ENCODE results near the gene ARHGEF28.

Gene ARHGEF28

GRCh38 chr5:73902327-73903051 is 276.5 kb downstream of the ARHGEF28 start:
- Histone ChIP-seq H3K27me3 (ENCODE audit: insufficient read depth, low read length, poor library complexity) (no peaks in the 10 kb centered on the region), H3K27ac (ENCODE audit: low read depth, low read length) (no peak overlapping the region), H3K4me2 (ENCODE audit: low read length) (no peak overlapping the region), H2BK120ac (ENCODE audit: low read depth, low read length) (no peak overlapping the region), H3K9ac (ENCODE audit: low read length) (no peak overlapping the region), H3K4ac (ENCODE audit: low read depth, low read length) (no peak overlapping the region), H2BK5ac (ENCODE audit: low read length) (no peak overlapping the region), H3K4me3 (ENCODE audit: low read length) (no peak overlapping the region), H2BK15ac (replicated peaks; ENCODE audit: low read depth) (no peak overlapping the region), H3K79me2 (ENCODE audit: control insufficient read depth, insufficient read depth, low read length) (no peaks in the 10 kb centered on the region), H2AK5ac (ENCODE audit: low read length) (no peak overlapping the region), H4K8ac (ENCODE audit: low read depth, low read length) (no peak overlapping the region), H3K4me1 (ENCODE audit: control insufficient read depth, low read depth, low read length) (no peaks in the 10 kb centered on the region), H3K36me3 (ENCODE audit: control insufficient read depth, insufficient read depth, low read length) (no peaks in the 10 kb centered on the region), H3K79me1 (ENCODE audit: low read length) (no peaks in the 10 kb centered on the region), H3K18ac (ENCODE audit: low read length) (no peak overlapping the region), H3K56ac (ENCODE audit: low read length) (peak overlapping the region; percentile 17), H4K5ac (ENCODE audit: low read length) (no peak overlapping the region), H3K23ac (ENCODE audit: low read length) (no peak overlapping the region)
- WGBS (ENCODE audit: extremely low coverage, insufficient coverage, low lambda C conversion rate) = no CpG with 5 or more reads among the region's 10 CpGs
- DNase-seq = peak; percentile 63

DNA sequence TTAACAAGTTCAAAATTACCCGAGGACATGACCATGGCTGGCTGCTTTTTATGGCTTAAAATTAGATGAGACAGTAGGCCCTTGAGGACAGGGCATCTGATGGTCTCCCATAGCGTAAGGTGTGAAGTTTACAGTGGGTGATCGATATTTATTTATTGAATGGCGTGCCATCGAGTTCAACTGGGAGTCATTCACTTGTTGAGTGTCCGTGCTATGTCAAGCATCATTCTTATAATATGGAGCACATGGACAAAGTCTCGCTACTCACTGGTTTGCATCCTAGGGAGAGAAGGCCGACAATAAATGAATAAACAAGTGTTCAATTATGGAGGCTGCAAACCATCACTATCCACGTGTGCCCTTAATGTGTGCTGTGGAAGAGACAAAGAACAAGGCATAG is 277.2 kb downstream of the ARHGEF28 start:
- Histone ChIP-seq H3K27me3 (ENCODE audit: insufficient read depth, low read length, poor library complexity) (no peaks in the 10 kb centered on the region), H4K8ac (ENCODE audit: low read depth, low read length) (no peak overlapping the region), H3K23ac (ENCODE audit: low read length) (no peak overlapping the region), H3K4me1 (ENCODE audit: control insufficient read depth, low read depth, low read length) (no peaks in the 10 kb centered on the region), H2BK15ac (replicated peaks; ENCODE audit: low read depth) (no peak overlapping the region), H2AK5ac (ENCODE audit: low read length) (no peak overlapping the region), H3K56ac (ENCODE audit: low read length) (peak overlapping the region; percentile 17), H3K36me3 (ENCODE audit: control insufficient read depth, insufficient read depth, low read length) (no peaks in the 10 kb centered on the region), H3K79me1 (ENCODE audit: low read length) (no peaks in the 10 kb centered on the region), H2BK5ac (ENCODE audit: low read length) (no peak overlapping the region), H3K4me3 (ENCODE audit: low read length) (no peak overlapping the region), H4K5ac (ENCODE audit: low read length) (no peak overlapping the region), H3K4ac (ENCODE audit: low read depth, low read length) (no peak overlapping the region), H3K27ac (ENCODE audit: low read depth, low read length) (no peak overlapping the region), H2BK120ac (ENCODE audit: low read depth, low read length) (no peak overlapping the region), H3K9ac (ENCODE audit: low read length) (no peak overlapping the region), H3K4me2 (ENCODE audit: low read length) (no peak overlapping the region), H3K79me2 (ENCODE audit: control insufficient read depth, insufficient read depth, low read length) (no peaks in the 10 kb centered on the region), H3K18ac (ENCODE audit: low read length) (no peak overlapping the region)
- WGBS (ENCODE audit: extremely low coverage, insufficient coverage, low lambda C conversion rate) = no CpG with 5 or more reads among the region's 9 CpGs
- DNase-seq = no peak

DNA sequence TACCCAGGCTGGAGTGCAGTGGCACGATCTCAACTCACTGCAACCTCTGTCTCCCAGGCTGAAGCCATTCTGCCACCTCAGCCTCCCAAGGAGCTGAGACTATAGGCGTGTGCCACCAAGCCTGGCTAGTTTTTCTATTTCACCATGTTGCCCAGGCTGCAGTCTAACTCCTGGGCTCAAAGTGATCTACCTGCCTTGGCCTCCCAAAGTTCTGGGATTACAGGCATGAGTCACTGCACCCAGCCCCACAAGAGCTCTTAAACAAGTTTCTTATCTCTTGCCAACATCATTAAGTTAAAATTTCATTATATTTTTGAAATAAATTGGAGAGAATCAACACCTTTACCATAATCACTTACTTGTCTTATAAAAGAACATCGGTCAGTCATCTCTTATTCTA is 280.3 kb downstream of the ARHGEF28 start:
- Histone ChIP-seq H3K79me2 (ENCODE audit: control insufficient read depth, insufficient read depth, low read length) (no peaks in the 10 kb centered on the region), H3K27ac (ENCODE audit: low read depth, low read length) (no peak overlapping the region), H3K79me1 (ENCODE audit: low read length) (no peaks in the 10 kb centered on the region), H3K27me3 (ENCODE audit: insufficient read depth, low read length, poor library complexity) (no peaks in the 10 kb centered on the region), H2AK5ac (ENCODE audit: low read length) (no peak overlapping the region), H3K4me1 (ENCODE audit: control insufficient read depth, low read depth, low read length) (no peaks in the 10 kb centered on the region), H3K4ac (ENCODE audit: low read depth, low read length) (peak overlapping the region; percentile 71), H3K9ac (ENCODE audit: low read length) (no peak overlapping the region), H4K5ac (ENCODE audit: low read length) (no peak overlapping the region), H3K18ac (ENCODE audit: low read length) (no peak overlapping the region), H3K36me3 (ENCODE audit: control insufficient read depth, insufficient read depth, low read length) (no peaks in the 10 kb centered on the region), H3K4me3 (ENCODE audit: low read length) (no peak overlapping the region), H2BK15ac (replicated peaks; ENCODE audit: low read depth) (no peak overlapping the region), H2BK120ac (ENCODE audit: low read depth, low read length) (no peak overlapping the region), H3K23ac (ENCODE audit: low read length) (no peak overlapping the region), H4K8ac (ENCODE audit: low read depth, low read length) (no peak overlapping the region), H2BK5ac (ENCODE audit: low read length) (no peak overlapping the region), H3K56ac (ENCODE audit: low read length) (no peak overlapping the region), H3K4me2 (ENCODE audit: low read length) (no peak overlapping the region)
- WGBS (ENCODE audit: extremely low coverage, insufficient coverage, low lambda C conversion rate) = no CpG with 5 or more reads among the region's 3 CpGs
- DNase-seq = no peak

GRCh38 chr5:73907164-73907563 is 281.2 kb downstream of the ARHGEF28 start:
- no peaks in the 10 kb centered on the region for H3K79me2 ChIP-seq (ENCODE audit: control insufficient read depth, insufficient read depth, low read length)
- H3K23ac ChIP-seq (ENCODE audit: low read length) = no peak overlapping the region
- no peak overlapping the region for H3K18ac ChIP-seq (ENCODE audit: low read length)
- H3K4me2 ChIP-seq (ENCODE audit: low read length) = no peak overlapping the region
- H3K27ac ChIP-seq (ENCODE audit: low read depth, low read length) = no peak overlapping the region
- no peaks in the 10 kb centered on the region for H3K27me3 ChIP-seq (ENCODE audit: insufficient read depth, low read length, poor library complexity)
- H2BK120ac ChIP-seq (ENCODE audit: low read depth, low read length) = no peak overlapping the region
- no peak overlapping the region for H2BK5ac ChIP-seq (ENCODE audit: low read length)
- no peak overlapping the region for H3K56ac ChIP-seq (ENCODE audit: low read length)
- H3K9ac ChIP-seq (ENCODE audit: low read length) = no peak overlapping the region
- H2AK5ac ChIP-seq (ENCODE audit: low read length) = no peak overlapping the region
- no peaks in the 10 kb centered on the region for H3K4me1 ChIP-seq (ENCODE audit: control insufficient read depth, low read depth, low read length)
- WGBS (ENCODE audit: extremely low coverage, insufficient coverage, low lambda C conversion rate) = no CpG with 5 or more reads among the region's 3 CpGs
- H3K79me1 ChIP-seq (ENCODE audit: low read length) = no peaks in the 10 kb centered on the region
- no peak overlapping the region for H4K5ac ChIP-seq (ENCODE audit: low read length)
- no peak for DNase-seq
- no peak overlapping the region for H3K4me3 ChIP-seq (ENCODE audit: low read length)
- H4K8ac ChIP-seq (ENCODE audit: low read depth, low read length) = no peak overlapping the region
- no peak overlapping the region for H3K4ac ChIP-seq (ENCODE audit: low read depth, low read length)
- H3K36me3 ChIP-seq (ENCODE audit: control insufficient read depth, insufficient read depth, low read length) = no peaks in the 10 kb centered on the region
- H2BK15ac ChIP-seq (replicated peaks; ENCODE audit: low read depth) = no peak overlapping the region

DNA sequence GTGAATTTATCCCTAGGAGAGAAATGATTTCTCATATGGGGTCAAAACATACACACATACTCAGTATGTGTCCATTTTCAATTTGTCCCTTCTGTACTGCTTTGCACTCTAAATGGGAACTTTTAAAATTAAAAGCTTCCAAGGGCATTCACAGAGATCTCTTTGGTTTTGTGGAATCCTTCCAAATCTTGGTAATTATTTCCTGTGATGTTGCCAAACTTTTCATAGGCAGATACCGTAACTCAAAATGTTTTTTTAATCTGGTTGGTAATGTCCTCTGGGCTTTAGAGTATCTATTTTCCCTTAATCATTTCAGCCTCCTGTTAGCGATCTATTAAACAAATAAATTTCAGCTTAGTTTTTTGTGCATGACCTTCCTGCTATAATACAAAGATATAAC is 282.4 kb downstream of the ARHGEF28 start:
- no peaks in the 10 kb centered on the region for H3K79me1 ChIP-seq (ENCODE audit: low read length)
- no CpG with 5 or more reads among the region's 2 CpGs for WGBS (ENCODE audit: extremely low coverage, insufficient coverage, low lambda C conversion rate)

GRCh38 chr5:73908846-73909245 is 282.9 kb downstream of the ARHGEF28 start:
- Histone ChIP-seq H2BK15ac (replicated peaks; ENCODE audit: low read depth) (no peak overlapping the region), H2BK5ac (ENCODE audit: low read length) (no peak overlapping the region), H4K8ac (ENCODE audit: low read depth, low read length) (no peak overlapping the region), H3K23ac (ENCODE audit: low read length) (no peak overlapping the region), H3K79me1 (ENCODE audit: low read length) (no peaks in the 10 kb centered on the region), H4K5ac (ENCODE audit: low read length) (no peak overlapping the region), H3K79me2 (ENCODE audit: control insufficient read depth, insufficient read depth, low read length) (no peaks in the 10 kb centered on the region), H3K18ac (ENCODE audit: low read length) (no peak overlapping the region), H3K27me3 (ENCODE audit: insufficient read depth, low read length, poor library complexity) (no peaks in the 10 kb centered on the region), H2BK120ac (ENCODE audit: low read depth, low read length) (no peak overlapping the region), H3K56ac (ENCODE audit: low read length) (no peak overlapping the region), H3K4me2 (ENCODE audit: low read length) (no peak overlapping the region), H2AK5ac (ENCODE audit: low read length) (no peak overlapping the region), H3K4me1 (ENCODE audit: control insufficient read depth, low read depth, low read length) (peaks cover 3% of the 10 kb centered on the region), H3K4ac (ENCODE audit: low read depth, low read length) (no peak overlapping the region), H3K27ac (ENCODE audit: low read depth, low read length) (no peak overlapping the region), H3K36me3 (ENCODE audit: control insufficient read depth, insufficient read depth, low read length) (no peaks in the 10 kb centered on the region), H3K4me3 (ENCODE audit: low read length) (no peak overlapping the region), H3K9ac (ENCODE audit: low read length) (no peak overlapping the region)
- DNase-seq = no peak
- WGBS (ENCODE audit: extremely low coverage, insufficient coverage, low lambda C conversion rate) = no CpG with 5 or more reads among the region's 3 CpGs

More for the DNA sequence above, 282.4 kb downstream of the ARHGEF28 start:
- Histone ChIP-seq H3K9ac (ENCODE audit: low read length) (no peak overlapping the region), H3K27ac (ENCODE audit: low read depth, low read length) (no peak overlapping the region), H3K36me3 (ENCODE audit: control insufficient read depth, insufficient read depth, low read length) (no peaks in the 10 kb centered on the region), H4K8ac (ENCODE audit: low read depth, low read length) (no peak overlapping the region), H2BK120ac (ENCODE audit: low read depth, low read length) (no peak overlapping the region), H3K4me2 (ENCODE audit: low read length) (no peak overlapping the region), H3K79me2 (ENCODE audit: control insufficient read depth, insufficient read depth, low read length) (no peaks in the 10 kb centered on the region), H3K27me3 (ENCODE audit: insufficient read depth, low read length, poor library complexity) (no peaks in the 10 kb centered on the region), H3K23ac (ENCODE audit: low read length) (no peak overlapping the region), H3K4ac (ENCODE audit: low read depth, low read length) (no peak overlapping the region), H2BK15ac (replicated peaks; ENCODE audit: low read depth) (no peak overlapping the region), H2BK5ac (ENCODE audit: low read length) (no peak overlapping the region), H4K5ac (ENCODE audit: low read length) (no peak overlapping the region), H3K18ac (ENCODE audit: low read length) (no peak overlapping the region), H3K4me1 (ENCODE audit: control insufficient read depth, low read depth, low read length) (peaks cover under 1% of the 10 kb centered on the region), H2AK5ac (ENCODE audit: low read length) (no peak overlapping the region), H3K56ac (ENCODE audit: low read length) (no peak overlapping the region), H3K4me3 (ENCODE audit: low read length) (no peak overlapping the region)
- DNase-seq = no peak
